Endothelial cell of umbilical vein (primary cell): ENCODE results near the gene DEDD. TPM values are rescaled to one million over a fixed set of nuclear protein-coding genes. Genes with fewer than 3 reads are reported as not detected.

Experiments
- BruUV-seq: library from RNA; stranded (reverse); fragments of 400-500 nt; replicated peaks from 2 replicates; lab custom pipeline; 2021; lab: Mats Ljungman, UMichigan
- CTCF ChIA-PET: fragments of 300-600, 350-600 bp; sonication (Branson Sonifier 250); formaldehyde crosslinking; loops from one replicate; lab custom pipeline; 2021; ENCODE audit warnings: antibody characterized with exemption, inconsistent platforms; lab: Charles Lee
- POLR2A ChIA-PET: fragments of 300-600, 350-600 bp; sonication (Branson Sonifier 250); formaldehyde crosslinking; loops from one replicate; lab custom pipeline; 2021; ENCODE audit warnings: antibody characterized with exemption, inconsistent platforms; lab: Charles Lee
- DNase-seq: peaks from one replicate; pipeline ENCODE4 v3.0.0-alpha.2; 2011; ENCODE audit warnings: low read depth, low spot score
- FAIRE-seq: peaks from 2 replicates; lab custom pipeline; 2011; peaks lifted over from hg19 to GRCh38; lab: Jason Lieb, UNC
- H2AFZ ChIP-seq: 2 replicates; pipeline ENCODE4 v1.6.0; 2012; ENCODE audit warnings: low read depth, low read length, control low read depth, inconsistent platforms
- H3K27ac ChIP-seq: 2 replicates; pipeline ENCODE4 v1.5.1; 2011; ENCODE audit warnings: low read depth, mild to moderate bottlenecking, control low read depth, low read length, moderate library complexity; ENCODE audit not compliant: insufficient read depth
- H3K27me3 ChIP-seq, 2 experiments: 2 replicates each; pipeline versions ENCODE4 v1.6.0 to v1.6.1; 2011; ENCODE audit warnings: low read length in 2 of 2, mixed read lengths in 1 of 2; ENCODE audit not compliant: control insufficient read depth in 2 of 2, insufficient read depth in 2 of 2
- H3K36me3 ChIP-seq, 2 experiments: 2 replicates in 1 of 2; 3 replicates in 1 of 2; pipeline ENCODE4 v1.5.1; 2011; ENCODE audit warnings: low read length in 2 of 2, mild to moderate bottlenecking in 1 of 2, moderate library complexity in 1 of 2; ENCODE audit not compliant: control insufficient read depth in 2 of 2, insufficient read depth in 2 of 2; ENCODE audit errors: extremely low read depth in 1 of 2
- H3K4me1 ChIP-seq: 3 replicates; pipeline ENCODE4 v1.5.1; 2011; ENCODE audit warnings: mild to moderate bottlenecking, low read length; ENCODE audit not compliant: control insufficient read depth, insufficient read depth; ENCODE audit errors: extremely low read depth
- H3K4me2 ChIP-seq: 2 replicates; pipeline ENCODE4 v1.6.1; 2011; ENCODE audit warnings: low read length, control low read depth, mixed read lengths; ENCODE audit not compliant: insufficient read depth
- H3K4me3 ChIP-seq, 3 experiments: fragments of 200-600 bp in 1 of 3; sonication (generic), shearing (Covaris generic) in 1 of 3; replicated peaks in 1 of 3; 2 replicates each; pipeline ENCODE4 v1.5.1; 2011 to 2016; ENCODE audit warnings: control low read depth in 3 of 3, low read length in 3 of 3, mild to moderate bottlenecking in 2 of 3, inconsistent platforms in 1 of 3, low read depth in 1 of 3, moderate library complexity in 1 of 3; ENCODE audit not compliant: insufficient read depth in 1 of 3
- H3K79me2 ChIP-seq: 2 replicates; pipeline ENCODE4 v1.6.0; 2012; ENCODE audit warnings: low read length, inconsistent platforms; ENCODE audit not compliant: control insufficient read depth, insufficient read depth
- H3K9ac ChIP-seq: replicated peaks from 2 replicates; pipeline ENCODE3; 2011; ENCODE audit warnings: low read length, control low read depth; ENCODE audit not compliant: insufficient read depth; ENCODE audit errors: extremely low read depth
- H3K9me1 ChIP-seq: replicated peaks from 3 replicates; pipeline ENCODE4 v1.6.0; 2011; ENCODE audit warnings: mild to moderate bottlenecking, low read length; ENCODE audit not compliant: control insufficient read depth, insufficient read depth; ENCODE audit errors: extremely low read depth
- H3K9me3 ChIP-seq: replicated peaks from 2 replicates; pipeline ENCODE4 v1.5.1; 2012; ENCODE audit warnings: low read length, inconsistent platforms; ENCODE audit not compliant: control insufficient read depth, insufficient read depth
- H4K20me1 ChIP-seq: replicated peaks from 2 replicates; pipeline ENCODE3; 2011; ENCODE audit warnings: mild to moderate bottlenecking, low read length; ENCODE audit not compliant: control insufficient read depth, insufficient read depth; ENCODE audit errors: extremely low read depth
- EZH2 ChIP-seq: IDR thresholded peaks from 2 replicates; pipeline ENCODE4 v1.6.1; 2012; ENCODE audit warnings: borderline replicate concordance, low read depth, mild to moderate bottlenecking, moderate library complexity, low read length, inconsistent platforms; ENCODE audit not compliant: severe bottlenecking
- GATA2 ChIP-seq: IDR thresholded peaks from 2 replicates; pipeline ENCODE4 v1.7.0; 2011; ENCODE audit warnings: low read depth, mild to moderate bottlenecking, moderate library complexity, mixed read lengths, low read length; ENCODE audit not compliant: insufficient read length, insufficient read depth
- JUN ChIP-seq: IDR thresholded peaks from 2 replicates; pipeline ENCODE4 v1.6.1; 2011; ENCODE audit warnings: borderline replicate concordance, low read depth; ENCODE audit not compliant: insufficient read length, insufficient read depth
- MYC ChIP-seq: IDR thresholded peaks from one replicate; pipeline ENCODE4 v1.6.1; 2011; ENCODE audit warnings: mild to moderate bottlenecking, low read depth, low read length
- POLR2A ChIP-seq: IDR thresholded peaks from 2 replicates; pipeline ENCODE4 v1.6.1; 2012; ENCODE audit warnings: low read depth, mild to moderate bottlenecking, control low read depth, low read length
- dilution Hi-C: fragments of 300-500 bp; cut with MboI; formaldehyde crosslinking; loops from one replicate; pipeline ENCODE4 v1.15.0; 2019; ENCODE audit warnings: low sequenced_read_pairs; ENCODE audit not compliant: extremely low pct_ligation_motif_present
- intact Hi-C: fragments of 100-400 bp; cut with micrococcal nuclease; formaldehyde crosslinking; loops from one replicate; pipeline ENCODE4 v1.10.0; 2022
- polyA plus RNA-seq, 4 experiments: library from polyadenylated mRNA; depleted of rRNA in 3 of 4; stranded (reverse) in 3 of 4; unstranded in 1 of 4; fragments of >200 nt; gene quantifications; 2 replicates each; pipeline versions ENCODE4 v1.2.1 to v1.2.3, GENCODE V29; 2011 to 2012; ENCODE audit warnings: missing spikeins in 1 of 4
- total RNA-seq: library from RNA; stranded (reverse); gene quantifications from 2 replicates; pipeline ENCODE4 v1.2.3, GENCODE V29; 2021
- TF ChIP-seq, protein P1 (sequence below), 2 donors: IDR thresholded peaks; 1 replicate in 1 of 2; 2 replicates in 1 of 2; pipeline ENCODE4 v1.5.1; 2011; ENCODE audit warnings: low read length in 2 of 2, mild to moderate bottlenecking in 2 of 2, moderate library complexity in 2 of 2, control low read depth in 1 of 2, inconsistent platforms in 1 of 2, low read depth in 1 of 2; ENCODE audit not compliant: insufficient read depth in 1 of 2; ENCODE audit errors: extremely low read depth in 1 of 2
- TF ChIP-seq, protein P2 (sequence below): IDR thresholded peaks from 2 replicates; pipeline ENCODE4 v1.6.1; 2011; ENCODE audit not compliant: insufficient read depth, insufficient read length

Gene DEDD
- total and polyA plus RNA-seq, 2 donors (not counting 3 experiments of a cell fraction or from before 2014, with no cell fraction given), result 50.2 to 78.3 TPM

DNA sequence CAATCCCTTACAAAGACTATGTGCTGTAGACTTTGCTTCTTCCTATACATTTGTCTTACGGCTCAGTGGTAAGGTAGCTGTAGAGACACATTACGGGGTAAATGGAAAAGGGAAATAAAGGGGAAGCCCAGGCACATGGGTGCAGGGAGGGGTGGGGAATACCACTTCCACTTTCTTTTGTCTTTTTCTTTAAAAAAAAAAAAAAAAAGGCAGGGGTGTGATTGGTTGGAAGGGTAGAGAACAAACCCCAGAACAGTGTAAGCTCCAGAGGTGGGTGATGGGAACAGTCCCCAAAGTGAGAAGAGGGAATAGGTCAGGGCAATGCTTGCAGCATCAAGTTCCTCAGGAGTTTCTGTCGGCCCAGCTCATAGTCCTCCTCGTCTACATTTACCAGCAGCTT, 10.6 kb downstream of the DEDD start:
- H3K36me3 ChIP-seq, result peaks cover 18 to 39% of the 10 kb centered on the region in 2 experiments
- no peaks in the 10 kb centered on the region for H4K20me1 ChIP-seq
- ChIA-PET POLR2A (no interaction called here), CTCF (interaction anchor here (1.0 to 1.1 kb wide), 2 partner anchors 14 to 19 kb away, joined by 3 to 5 read pairs; no protein-coding TSS in a partner anchor)
- peaks cover 11% of the 10 kb centered on the region for H3K4me1 ChIP-seq
- DNase-seq, result no peak
- TF ChIP-seq, protein P1, sequence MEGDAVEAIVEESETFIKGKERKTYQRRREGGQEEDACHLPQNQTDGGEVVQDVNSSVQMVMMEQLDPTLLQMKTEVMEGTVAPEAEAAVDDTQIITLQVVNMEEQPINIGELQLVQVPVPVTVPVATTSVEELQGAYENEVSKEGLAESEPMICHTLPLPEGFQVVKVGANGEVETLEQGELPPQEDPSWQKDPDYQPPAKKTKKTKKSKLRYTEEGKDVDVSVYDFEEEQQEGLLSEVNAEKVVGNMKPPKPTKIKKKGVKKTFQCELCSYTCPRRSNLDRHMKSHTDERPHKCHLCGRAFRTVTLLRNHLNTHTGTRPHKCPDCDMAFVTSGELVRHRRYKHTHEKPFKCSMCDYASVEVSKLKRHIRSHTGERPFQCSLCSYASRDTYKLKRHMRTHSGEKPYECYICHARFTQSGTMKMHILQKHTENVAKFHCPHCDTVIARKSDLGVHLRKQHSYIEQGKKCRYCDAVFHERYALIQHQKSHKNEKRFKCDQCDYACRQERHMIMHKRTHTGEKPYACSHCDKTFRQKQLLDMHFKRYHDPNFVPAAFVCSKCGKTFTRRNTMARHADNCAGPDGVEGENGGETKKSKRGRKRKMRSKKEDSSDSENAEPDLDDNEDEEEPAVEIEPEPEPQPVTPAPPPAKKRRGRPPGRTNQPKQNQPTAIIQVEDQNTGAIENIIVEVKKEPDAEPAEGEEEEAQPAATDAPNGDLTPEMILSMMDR (IDR thresholded peaks at IDR 0.05; ENCODE audit: extremely low read depth in 1 of 2, insufficient read depth in 1 of 2, low read depth in 1 of 2, low read length in 2 of 2), result no peak
- TF ChIP-seq GATA2, result no peak
- no peak for TF ChIP-seq JUN
- TF ChIP-seq POLR2A, result no peak
- TF ChIP-seq, protein P2, sequence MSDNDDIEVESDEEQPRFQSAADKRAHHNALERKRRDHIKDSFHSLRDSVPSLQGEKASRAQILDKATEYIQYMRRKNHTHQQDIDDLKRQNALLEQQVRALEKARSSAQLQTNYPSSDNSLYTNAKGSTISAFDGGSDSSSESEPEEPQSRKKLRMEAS, result no peak
- TF ChIP-seq EZH2, result no peak
- TF ChIP-seq MYC, result no peak
- no peak for FAIRE-seq
- dilution Hi-C loops (no loop called here), intact Hi-C loops (no loop called here)
- no peak overlapping the region for H3K9ac ChIP-seq
- no TSS peak for BruUV-seq
- no peaks in the 10 kb centered on the region for H3K27me3 ChIP-seq
- H3K4me3 ChIP-seq, result no peak overlapping the region
- H3K9me1 ChIP-seq, result no peaks in the 10 kb centered on the region
- H3K27ac ChIP-seq, result no peak overlapping the region
- no peak overlapping the region for H2AFZ ChIP-seq
- no peaks in the 10 kb centered on the region for H3K9me3 ChIP-seq
- H3K79me2 ChIP-seq, result peaks cover 29% of the 10 kb centered on the region
- no peak overlapping the region for H3K4me2 ChIP-seq
